Measurements from ENCODE around the gene RPS6KA2.
"Not testable (repeated sequence)": the region's sequence is repeated elsewhere in the genome, so short reads cannot be mapped to it uniquely, and the experiment has no call there.

The RPS6KA2 gene

DNA sequence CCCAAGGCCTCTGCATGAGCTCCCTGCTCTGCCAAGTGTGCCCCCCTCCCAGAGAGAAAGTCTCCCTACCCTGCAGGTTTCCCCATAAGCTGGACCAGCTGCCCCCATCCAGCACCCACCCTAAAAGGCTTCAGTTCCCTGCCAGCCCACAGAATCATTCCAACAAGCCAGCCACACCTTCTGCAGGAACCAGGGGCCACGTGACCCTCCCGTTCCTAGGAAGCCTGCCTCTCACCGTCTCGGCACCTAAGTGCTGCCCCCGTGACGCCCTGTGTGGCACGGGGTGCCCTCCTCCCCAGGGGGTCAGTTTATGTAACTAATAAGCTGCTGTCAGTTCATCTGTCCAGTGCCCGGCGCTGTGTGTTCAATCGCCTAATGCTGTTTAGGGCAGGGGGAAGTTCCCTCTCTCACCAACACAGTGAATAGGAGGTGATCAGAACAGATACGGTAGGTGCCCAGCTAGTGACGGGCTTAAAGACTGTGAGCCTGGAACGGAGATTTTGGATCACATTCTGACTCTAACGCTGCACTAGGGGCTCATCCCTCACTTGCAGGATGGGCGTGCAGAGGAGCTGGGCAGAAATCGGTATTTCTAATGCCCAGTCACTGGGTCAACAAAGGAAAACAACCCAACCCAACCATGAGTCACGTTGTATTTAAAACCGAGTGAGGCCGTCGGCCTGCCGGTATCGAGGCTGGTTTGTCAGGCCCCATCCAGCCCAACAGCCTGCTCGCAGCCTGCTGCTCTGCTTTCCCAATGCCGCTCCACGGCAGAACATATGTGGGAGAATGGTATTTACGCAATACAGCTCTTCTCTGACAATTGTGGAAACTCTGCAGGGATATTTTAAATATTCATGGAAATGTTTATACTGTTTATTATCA is 96.6 kb downstream of the RPS6KA2 start:
- no peak for DNase-seq (ENCODE audit: low read depth)
- TF ChIP-seq, protein P1, sequence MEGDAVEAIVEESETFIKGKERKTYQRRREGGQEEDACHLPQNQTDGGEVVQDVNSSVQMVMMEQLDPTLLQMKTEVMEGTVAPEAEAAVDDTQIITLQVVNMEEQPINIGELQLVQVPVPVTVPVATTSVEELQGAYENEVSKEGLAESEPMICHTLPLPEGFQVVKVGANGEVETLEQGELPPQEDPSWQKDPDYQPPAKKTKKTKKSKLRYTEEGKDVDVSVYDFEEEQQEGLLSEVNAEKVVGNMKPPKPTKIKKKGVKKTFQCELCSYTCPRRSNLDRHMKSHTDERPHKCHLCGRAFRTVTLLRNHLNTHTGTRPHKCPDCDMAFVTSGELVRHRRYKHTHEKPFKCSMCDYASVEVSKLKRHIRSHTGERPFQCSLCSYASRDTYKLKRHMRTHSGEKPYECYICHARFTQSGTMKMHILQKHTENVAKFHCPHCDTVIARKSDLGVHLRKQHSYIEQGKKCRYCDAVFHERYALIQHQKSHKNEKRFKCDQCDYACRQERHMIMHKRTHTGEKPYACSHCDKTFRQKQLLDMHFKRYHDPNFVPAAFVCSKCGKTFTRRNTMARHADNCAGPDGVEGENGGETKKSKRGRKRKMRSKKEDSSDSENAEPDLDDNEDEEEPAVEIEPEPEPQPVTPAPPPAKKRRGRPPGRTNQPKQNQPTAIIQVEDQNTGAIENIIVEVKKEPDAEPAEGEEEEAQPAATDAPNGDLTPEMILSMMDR (conservative IDR thresholded peaks at IDR 0.05; ENCODE audit: control insufficient read depth, insufficient read depth, low read depth, low read length), result no peak
- H3K4me3 ChIP-seq (ENCODE audit: control insufficient read depth, low read depth, low read length), result no peak overlapping the region

DNA sequence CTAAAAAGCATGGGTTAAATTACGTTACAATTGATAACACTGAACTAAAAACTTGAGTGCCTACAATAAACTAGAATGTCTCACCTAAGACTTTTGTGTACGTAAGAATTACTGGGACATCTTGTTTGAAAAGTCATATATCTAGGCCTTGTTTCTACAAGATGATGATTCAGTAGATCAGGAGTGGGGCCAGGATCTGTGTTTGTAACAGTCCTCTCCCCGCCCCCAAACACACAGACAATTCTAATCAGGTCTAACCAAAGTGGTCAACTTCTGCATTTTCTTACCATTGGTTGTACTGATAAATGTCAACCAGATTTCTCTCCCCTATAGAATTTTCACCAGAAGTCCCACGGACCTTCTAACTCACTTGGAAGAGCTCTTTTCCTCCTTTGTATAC is 97.5 kb downstream of the RPS6KA2 start:
- TF ChIP-seq, protein P1 (conservative IDR thresholded peaks at IDR 0.05; ENCODE audit: control insufficient read depth, insufficient read depth, low read depth, low read length), result no peak
- no peak overlapping the region for H3K4me3 ChIP-seq (ENCODE audit: control insufficient read depth, low read depth, low read length)
- peak; percentile 52 for DNase-seq (ENCODE audit: low read depth)

DNA sequence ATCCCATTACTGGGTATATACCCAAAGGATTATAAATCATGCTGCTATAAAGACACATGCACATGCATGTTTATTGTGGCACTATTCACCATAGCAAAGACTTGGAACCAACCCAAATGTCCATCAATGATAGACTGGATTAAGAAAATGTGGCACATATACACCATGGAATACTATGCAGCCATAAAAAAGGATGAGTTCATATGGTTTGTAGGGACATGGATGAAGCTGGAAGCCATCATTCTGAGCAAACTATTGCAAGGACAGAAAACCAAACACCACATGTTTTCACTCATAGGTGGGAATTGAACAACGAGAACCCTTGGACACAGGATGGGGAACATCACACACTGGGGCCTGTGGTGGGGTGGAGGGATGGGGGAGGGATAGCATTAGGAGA is 98.0 kb downstream of the RPS6KA2 start:
- not testable (repeated sequence) for DNase-seq (ENCODE audit: low read depth); H3K4me3 ChIP-seq (ENCODE audit: control insufficient read depth, low read depth, low read length)

GRCh38 chr6:166527849-166528248 is 99.2 kb downstream of the RPS6KA2 start:
- TF ChIP-seq, protein P1 (conservative IDR thresholded peaks at IDR 0.05; ENCODE audit: control insufficient read depth, insufficient read depth, low read depth, low read length), result no peak
- H3K4me3 ChIP-seq (ENCODE audit: control insufficient read depth, low read depth, low read length), result no peak overlapping the region
- DNase-seq (ENCODE audit: low read depth), result no peak

GRCh38 chr6:166526937-166527336 is 100.1 kb downstream of the RPS6KA2 start:
- no peak for DNase-seq (ENCODE audit: low read depth)
- TF ChIP-seq, protein P1 (conservative IDR thresholded peaks at IDR 0.05; ENCODE audit: control insufficient read depth, insufficient read depth, low read depth, low read length), result no peak
- H3K4me3 ChIP-seq (ENCODE audit: control insufficient read depth, low read depth, low read length), result no peak overlapping the region

DNA sequence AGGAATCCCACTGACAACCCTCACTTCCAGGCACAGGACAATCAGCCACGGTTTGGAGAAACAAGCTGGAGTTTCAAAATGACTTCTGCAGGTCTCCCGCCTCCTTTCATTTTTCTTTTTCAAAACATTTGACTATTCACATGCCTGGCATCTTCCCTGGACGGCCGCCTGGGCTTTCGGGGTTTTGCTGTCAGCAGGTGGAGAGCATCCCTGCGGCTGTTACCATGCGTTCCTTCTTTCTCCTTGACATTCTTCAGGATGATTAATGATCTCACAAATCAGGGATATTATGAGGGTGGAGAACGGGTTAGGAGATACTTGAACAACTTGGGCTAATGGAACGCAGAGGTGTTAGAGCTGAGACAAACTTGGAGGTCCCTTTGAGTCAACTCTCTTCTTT is 101.5 kb downstream of the RPS6KA2 start:
- TF ChIP-seq, protein P1 (conservative IDR thresholded peaks at IDR 0.05; ENCODE audit: control insufficient read depth, insufficient read depth, low read depth, low read length), result no peak
- H3K4me3 ChIP-seq (ENCODE audit: control insufficient read depth, low read depth, low read length), result no peak overlapping the region
- DNase-seq (ENCODE audit: low read depth), result no peak

- TF ChIP-seq, protein P1 (conservative IDR thresholded peaks at IDR 0.05; ENCODE audit: control insufficient read depth, insufficient read depth, low read depth, low read length), result no peak
Observed at GRCh38 chr6:166523782-166524559, 103.1 kb downstream of the RPS6KA2 start.

More at GRCh38 chr6:166523782-166524559, 103.1 kb downstream of the RPS6KA2 start:
- H3K4me3 ChIP-seq (ENCODE audit: control insufficient read depth, low read depth, low read length), result no peak overlapping the region
- no peak for DNase-seq (ENCODE audit: low read depth)

All from fibroblast of mammary gland (primary cell).